Keratinocyte (primary cell): ENCODE results near the gene MROH2A. TPM values are rescaled to one million over a fixed set of nuclear protein-coding genes. Genes with fewer than 3 reads are reported as not detected.
"Not testable (repeated sequence)": the region's sequence is repeated elsewhere in the genome, so short reads cannot be mapped to it uniquely, and the experiment has no call there.

Experiments used
- DNase-seq: peaks from one replicate; pipeline ENCODE4 v3.0.0-alpha.2; 2011; ENCODE audit warnings: low read depth, missing footprints, low spot score
- FAIRE-seq: peaks from 2 replicates; lab custom pipeline; 2011; peaks lifted over from hg19 to GRCh38; lab: Jason Lieb, UNC
- H2AFZ ChIP-seq: 2 replicates; pipeline ENCODE4 v1.6.0; 2012; ENCODE audit warnings: low read length, control low read depth, inconsistent platforms; ENCODE audit not compliant: control insufficient read depth
- H3K27ac ChIP-seq: 2 replicates; pipeline ENCODE4 v1.5.1; 2011; ENCODE audit warnings: low read length; ENCODE audit not compliant: control insufficient read depth, insufficient read depth
- H3K27me3 ChIP-seq: 3 replicates; pipeline ENCODE4 v1.6.0; 2011; ENCODE audit warnings: low read length; ENCODE audit not compliant: control insufficient read depth, insufficient read depth; ENCODE audit errors: extremely low read depth
- H3K36me3 ChIP-seq, 2 experiments: 2 replicates in 1 of 2; 3 replicates in 1 of 2; pipeline ENCODE4 v1.5.1; 2011; ENCODE audit warnings: low read length in 2 of 2, mild to moderate bottlenecking in 1 of 2; ENCODE audit not compliant: control insufficient read depth in 2 of 2, insufficient read depth in 2 of 2; ENCODE audit errors: extremely low read depth in 1 of 2
- H3K4me1 ChIP-seq: 3 replicates; pipeline ENCODE4 v1.5.1; 2011; ENCODE audit warnings: low read length; ENCODE audit not compliant: control insufficient read depth, insufficient read depth; ENCODE audit errors: extremely low read depth
- H3K4me2 ChIP-seq: 3 replicates; pipeline ENCODE4 v1.6.0; 2011; ENCODE audit warnings: low read depth, low read length; ENCODE audit not compliant: control insufficient read depth, insufficient read depth; ENCODE audit errors: extremely low read depth
- H3K4me3 ChIP-seq, 3 experiments: fragments of 200-600 bp in 1 of 3; sonication (generic) in 1 of 3; 2 replicates in 2 of 3; 3 replicates in 1 of 3; pipeline ENCODE4 v1.5.1; 2011 to 2016; ENCODE audit warnings: low read length in 3 of 3, mild to moderate bottlenecking in 3 of 3, control low read depth in 2 of 3, inconsistent platforms in 1 of 3, low read depth in 1 of 3, mixed read lengths in 1 of 3, mixed run types in 1 of 3, moderate library complexity in 1 of 3; ENCODE audit not compliant: control insufficient read depth in 2 of 3, insufficient read depth in 2 of 3; ENCODE audit errors: extremely low read depth in 1 of 3
- H3K79me2 ChIP-seq: 2 replicates; pipeline ENCODE4 v1.6.0; 2012; ENCODE audit warnings: low read length; ENCODE audit not compliant: control insufficient read depth, insufficient read depth
- H3K9ac ChIP-seq: 3 replicates; pipeline ENCODE4 v1.6.0; 2011; ENCODE audit warnings: low read length; ENCODE audit not compliant: control insufficient read depth, insufficient read depth; ENCODE audit errors: extremely low read depth
- H3K9me1 ChIP-seq: 3 replicates; pipeline ENCODE4 v1.6.0; 2011; ENCODE audit warnings: low read length; ENCODE audit not compliant: control insufficient read depth, insufficient read depth; ENCODE audit errors: extremely low read depth
- H3K9me3 ChIP-seq: 2 replicates; pipeline ENCODE4 v1.5.1; 2012; ENCODE audit warnings: low read depth, low read length; ENCODE audit not compliant: control insufficient read depth
- H4K20me1 ChIP-seq: 3 replicates; pipeline ENCODE4 v1.6.0; 2011; ENCODE audit warnings: low read length; ENCODE audit not compliant: control insufficient read depth, insufficient read depth; ENCODE audit errors: extremely low read depth
- CTCF ChIP-seq, 3 experiments: IDR thresholded peaks in 1 of 3; conservative IDR thresholded peaks in 1 of 3; optimal IDR thresholded peaks in 1 of 3; 2 replicates in 2 of 3; 3 replicates in 1 of 3; pipeline versions ENCODE3 to v1.5.1; 2011; ENCODE audit warnings: low read length in 3 of 3, mild to moderate bottlenecking in 3 of 3, moderate library complexity in 2 of 3, control low read depth in 1 of 3, inconsistent platforms in 1 of 3; ENCODE audit not compliant: insufficient read depth in 2 of 3; ENCODE audit errors: extremely low read depth in 1 of 3
- EZH2 ChIP-seq: IDR thresholded peaks from one replicate; pipeline ENCODE4 v1.6.1; 2012; ENCODE audit warnings: inconsistent platforms, mild to moderate bottlenecking, low read length, moderate library complexity
- dilution Hi-C: fragments of 300-500 bp; cut with MboI; formaldehyde crosslinking; loops from one replicate; pipeline ENCODE4 v1.7.0; 2020; ENCODE audit warnings: low sequenced_read_pairs; ENCODE audit not compliant: extremely low pct_ligation_motif_present
- polyA minus RNA-seq, 3 experiments: library from RNA; depleted of rRNA, polyadenylated mRNA; stranded (reverse); fragments of >200 nt; gene quantifications; 1 replicate in 1 of 3; 2 replicates in 1 of 3; 3 replicates in 1 of 3; pipeline ENCODE4 v1.2.3, GENCODE V29; 2011
- polyA plus RNA-seq, 5 experiments: library from polyadenylated mRNA; depleted of rRNA in 3 of 5; stranded (reverse) in 3 of 5; stranded (forward) in 1 of 5; unstranded in 1 of 5; fragments of >200 nt; gene quantifications; 1 replicate in 1 of 5; 2 replicates in 3 of 5; 3 replicates in 1 of 5; pipeline versions ENCODE4 v1.2.1 to v1.2.3, GENCODE V29; 2011 to 2012; ENCODE audit warnings: missing spikeins in 2 of 5, low read depth in 1 of 5, low replicate concordance in 1 of 5

MROH2A gene
- polyA plus RNA-seq (0.17 to 0.37 TPM (median 0.33 TPM) in 3 replicates), polyA minus RNA-seq (0.19 TPM in 1 of 3 replicates, not detected in the others)
- polyA plus RNA-seq (2011; ENCODE audit: low read depth): not detected
- 0.08 and 0.09 TPM in 2 replicates for polyA plus RNA-seq (2011; cell fraction: cytosol; rRNA removed)
- polyA plus RNA-seq (2011; cell fraction: nucleus; rRNA removed): 0.19 TPM in 1 of 2 replicates, not detected in the other
- polyA plus RNA-seq (2012; ENCODE audit: low replicate concordance): 0.13 TPM in 1 of 2 replicates, not detected in the other
- not detected for polyA minus RNA-seq (2011; cell fraction: cytosol; rRNA and poly(A)+ RNA removed)
- polyA minus RNA-seq (2011; cell fraction: nucleus; rRNA and poly(A)+ RNA removed): 1.2 TPM in 1 of 2 replicates, not detected in the other

- Histone ChIP-seq H3K4me1 (no peaks in the 10 kb centered on the region), H3K9me3 (peaks cover 3% of the 10 kb centered on the region), H3K36me3 (no peaks in the 10 kb centered on the region), H3K9me1 (no peaks in the 10 kb centered on the region), H2AFZ (no peak within 1 kb of the TSS), H4K20me1 (no peaks in the 10 kb centered on the region), H3K27me3 (no peaks in the 10 kb centered on the region), H3K4me3 (no peak within 1 kb of the TSS), H3K79me2 (no peaks in the 10 kb centered on the region), H3K4me2 (no peak within 1 kb of the TSS), H3K9ac (no peak within 1 kb of the TSS), H3K27ac (no peak within 1 kb of the TSS)
- DNase-seq (no peak), FAIRE-seq (no peak)
- TF ChIP-seq CTCF (optimal IDR thresholded peaks at IDR 0.05 in 1 of 3, IDR thresholded peaks at IDR 0.05 in 1 of 3, conservative IDR thresholded peaks at IDR 0.05 in 1 of 3; ENCODE audit: extremely low read depth in 1 of 3, insufficient read depth in 2 of 3, low read length in 3 of 3) (no peak), EZH2 (no peak)
- dilution Hi-C loops: no loop called here
Observed at GRCh38 chr2:233778030-233778429, at the start of gene MROH2A. TSS of gene MROH2A (plus strand) at chr2:233778330. CDS start at chr2:233779359, 1,029 bp downstream.

- dilution Hi-C loops: no loop called here
- no peaks in the 10 kb centered on the region for H3K4me1 ChIP-seq
- FAIRE-seq (no peak), DNase-seq (no peak)
- H2AFZ ChIP-seq: no peak within 1 kb of the TSS
- H3K4me3 ChIP-seq: no peak within 1 kb of the TSS
- TF ChIP-seq EZH2 (no peak), CTCF (optimal IDR thresholded peaks at IDR 0.05 in 1 of 3, IDR thresholded peaks at IDR 0.05 in 1 of 3, conservative IDR thresholded peaks at IDR 0.05 in 1 of 3; ENCODE audit: extremely low read depth in 1 of 3, insufficient read depth in 2 of 3, low read length in 3 of 3) (no peak)
- no peak within 1 kb of the TSS for H3K4me2 ChIP-seq
- H3K9ac ChIP-seq: no peak within 1 kb of the TSS
- no peaks in the 10 kb centered on the region for H4K20me1 ChIP-seq
- H3K9me1 ChIP-seq: no peaks in the 10 kb centered on the region
- no peak within 1 kb of the TSS for H3K27ac ChIP-seq
- H3K27me3 ChIP-seq: no peaks in the 10 kb centered on the region
- H3K9me3 ChIP-seq: no peaks in the 10 kb centered on the region
- peaks cover 2% of the 10 kb centered on the region in 2 experiments for H3K36me3 ChIP-seq
- H3K79me2 ChIP-seq: peaks cover 29% of the 10 kb centered on the region
Observed at GRCh38 chr2:233728723-233729301, 49.3 kb upstream of the MROH2A start, which contains the start of gene UGT1A3. TSS of gene UGT1A3 (plus strand) at chr2:233729042. CDS start at chr2:233729127, 85 bp downstream.

GRCh38 chr2:233736868-233737653, 41.1 kb upstream of the MROH2A start:
- FAIRE-seq, H3K9me1 ChIP-seq, H3K4me2 ChIP-seq, H3K27ac ChIP-seq, H4K20me1 ChIP-seq, H3K9ac ChIP-seq, H3K27me3 ChIP-seq, H3K4me3 ChIP-seq, H3K36me3 ChIP-seq, H2AFZ ChIP-seq, DNase-seq, H3K4me1 ChIP-seq, dilution Hi-C loops, H3K9me3 ChIP-seq: not testable (repeated sequence)
- H3K79me2 ChIP-seq: peaks cover 29% of the 10 kb centered on the region
